DOHH2 (cell line): ENCODE data around the gene NBEAL2.

Experiments used
- H3F3A ChIP-seq: fragments of 200-600 bp; sonication (generic), shearing (Covaris generic); 2 replicates; pipeline ENCODE4 v1.6.0; 2016; ENCODE audit warnings: antibody characterized with exemption, mild to moderate bottlenecking; ENCODE audit not compliant: control insufficient read depth, insufficient read depth
- H3K27ac ChIP-seq: fragments of 200-600 bp; sonication (generic); 2 replicates; pipeline ENCODE4 v1.5.1; 2014; ENCODE audit warnings: low read depth, mild to moderate bottlenecking, low read length, moderate library complexity
- H3K27me3 ChIP-seq: fragments of 200-600 bp; sonication (generic); 2 replicates; pipeline ENCODE4 v1.6.1; 2014; ENCODE audit warnings: mild to moderate bottlenecking, low read length, mixed read lengths; ENCODE audit not compliant: control insufficient read depth
- H3K36me3 ChIP-seq: fragments of 200-600 bp; sonication (generic); 2 replicates; pipeline ENCODE4 v1.6.1; 2014; ENCODE audit warnings: mild to moderate bottlenecking, low read length, moderate library complexity, mixed read lengths; ENCODE audit not compliant: control insufficient read depth
- H3K4me1 ChIP-seq: fragments of 200-600 bp; sonication (generic); 2 replicates; pipeline ENCODE4 v1.6.1; 2014; ENCODE audit warnings: mild to moderate bottlenecking, low read length, mixed read lengths; ENCODE audit not compliant: control insufficient read depth
- H3K4me2 ChIP-seq: fragments of 200-600 bp; sonication (generic); 2 replicates; pipeline ENCODE4 v1.6.0; 2014; ENCODE audit warnings: mild to moderate bottlenecking, low read length, moderate library complexity
- H3K4me3 ChIP-seq: fragments of 200-600 bp; sonication (generic); 2 replicates; pipeline ENCODE4 v1.5.1; 2014; ENCODE audit warnings: mild to moderate bottlenecking, low read length, mixed read lengths
- H3K79me2 ChIP-seq: fragments of 200-600 bp; sonication (generic); 2 replicates; pipeline ENCODE4 v1.6.1; 2014; ENCODE audit warnings: mild to moderate bottlenecking, low read length, mixed read lengths; ENCODE audit not compliant: control insufficient read depth
- H3K9me2 ChIP-seq: fragments of 200-600 bp; sonication (generic); replicated peaks from 2 replicates; pipeline ENCODE4 v1.6.1; 2014; ENCODE audit warnings: mild to moderate bottlenecking, low read length, mixed read lengths; ENCODE audit not compliant: control insufficient read depth
- H3K9me3 ChIP-seq: fragments of 200-600 bp; sonication (generic); 2 replicates; pipeline ENCODE4 v1.6.1; 2014; ENCODE audit warnings: antibody characterized with exemption, low read length, mixed read lengths; ENCODE audit not compliant: control insufficient read depth, insufficient read depth
- H4K20me1 ChIP-seq: fragments of 200-600 bp; sonication (generic); 2 replicates; pipeline ENCODE4 v1.6.0; 2014; ENCODE audit warnings: low read depth, mild to moderate bottlenecking, antibody characterized with exemption, low read length, moderate library complexity; ENCODE audit not compliant: control insufficient read depth, insufficient read depth
- EZH2phosphoT487 ChIP-seq: fragments of 200-600 bp; sonication (generic); IDR thresholded peaks from 2 replicates; pipeline ENCODE4 v1.6.1; 2017; ENCODE audit warnings: borderline replicate concordance, mild to moderate bottlenecking, antibody characterized with exemption, low read length, moderate library complexity, mixed read lengths
- TF ChIP-seq, protein P1 (sequence below): fragments of 200-600 bp; sonication (generic); IDR thresholded peaks from one replicate; pipeline ENCODE4 v1.5.1; 2014; ENCODE audit warnings: antibody characterized with exemption, mild to moderate bottlenecking, low read depth, low read length; ENCODE audit not compliant: poor library complexity, severe bottlenecking

Gene NBEAL2

GRCh38 chr3:47008851-47009224 lies 29.4 kb downstream of the NBEAL2 start:
- Histone ChIP-seq H3K27me3 (no peaks in the 10 kb centered on the region), H4K20me1 (no peaks in the 10 kb centered on the region), H3F3A (peaks cover 6% of the 10 kb centered on the region), H3K4me1 (peaks cover 19% of the 10 kb centered on the region), H3K36me3 (peaks cover 23% of the 10 kb centered on the region), H3K4me3 (peak overlapping the region; percentile 80), H3K4me2 (peak overlapping the region; percentile 96), H3K9me2 (no peaks in the 10 kb centered on the region), H3K79me2 (no peaks in the 10 kb centered on the region), H3K9me3 (no peaks in the 10 kb centered on the region), H3K27ac (no peak overlapping the region)
- TF ChIP-seq, protein P1, sequence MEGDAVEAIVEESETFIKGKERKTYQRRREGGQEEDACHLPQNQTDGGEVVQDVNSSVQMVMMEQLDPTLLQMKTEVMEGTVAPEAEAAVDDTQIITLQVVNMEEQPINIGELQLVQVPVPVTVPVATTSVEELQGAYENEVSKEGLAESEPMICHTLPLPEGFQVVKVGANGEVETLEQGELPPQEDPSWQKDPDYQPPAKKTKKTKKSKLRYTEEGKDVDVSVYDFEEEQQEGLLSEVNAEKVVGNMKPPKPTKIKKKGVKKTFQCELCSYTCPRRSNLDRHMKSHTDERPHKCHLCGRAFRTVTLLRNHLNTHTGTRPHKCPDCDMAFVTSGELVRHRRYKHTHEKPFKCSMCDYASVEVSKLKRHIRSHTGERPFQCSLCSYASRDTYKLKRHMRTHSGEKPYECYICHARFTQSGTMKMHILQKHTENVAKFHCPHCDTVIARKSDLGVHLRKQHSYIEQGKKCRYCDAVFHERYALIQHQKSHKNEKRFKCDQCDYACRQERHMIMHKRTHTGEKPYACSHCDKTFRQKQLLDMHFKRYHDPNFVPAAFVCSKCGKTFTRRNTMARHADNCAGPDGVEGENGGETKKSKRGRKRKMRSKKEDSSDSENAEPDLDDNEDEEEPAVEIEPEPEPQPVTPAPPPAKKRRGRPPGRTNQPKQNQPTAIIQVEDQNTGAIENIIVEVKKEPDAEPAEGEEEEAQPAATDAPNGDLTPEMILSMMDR = no peak
- no peak for TF ChIP-seq EZH2phosphoT487

DNA sequence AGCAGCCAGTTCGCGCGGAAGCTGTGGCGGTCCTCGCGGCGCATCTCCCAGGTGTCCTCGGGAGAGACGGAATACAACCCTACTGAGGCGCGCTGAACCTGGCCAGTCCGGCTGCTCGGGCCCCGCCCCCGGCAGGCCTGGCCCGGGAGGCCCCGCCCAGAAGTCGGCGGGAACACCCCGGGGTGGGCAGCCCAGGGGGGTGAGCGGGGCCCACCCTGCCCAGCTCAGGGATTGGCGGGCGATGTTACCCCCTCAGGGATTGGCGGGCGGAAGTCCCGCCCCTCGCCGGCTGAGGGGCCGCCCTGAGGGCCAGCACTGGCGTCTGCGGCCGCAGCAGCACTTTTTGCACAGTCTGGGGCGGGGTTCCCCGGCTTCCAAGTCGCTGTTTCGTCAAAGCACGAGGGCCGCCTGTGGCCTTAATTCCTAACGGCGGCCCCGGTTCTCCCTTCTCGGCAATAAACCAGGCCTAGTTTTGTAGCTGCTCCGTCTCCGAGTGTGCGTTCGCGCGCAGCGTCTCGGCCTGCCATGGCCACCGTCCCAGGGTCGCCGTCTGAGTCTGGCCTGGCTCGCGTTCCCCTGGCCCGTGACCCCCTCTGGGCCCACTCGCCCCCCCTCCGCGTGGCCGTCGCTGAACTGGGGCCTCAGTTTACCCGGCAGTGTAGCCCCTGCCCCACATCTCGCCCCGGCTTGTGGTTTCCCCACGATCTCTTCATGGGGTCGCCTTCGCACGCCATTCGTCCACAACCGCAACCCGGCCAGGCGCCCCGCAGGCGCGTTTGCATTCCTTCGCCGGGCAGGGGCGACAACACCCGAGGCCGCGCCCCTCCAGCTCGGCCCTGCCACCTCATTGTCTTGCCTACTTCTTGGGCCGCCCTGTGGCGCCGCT lies 30.0 kb downstream of the NBEAL2 start:
- peaks cover 23% of the 10 kb centered on the region for H3K36me3 ChIP-seq
- H3K79me2 ChIP-seq = no peaks in the 10 kb centered on the region
- H3K27me3 ChIP-seq = no peaks in the 10 kb centered on the region
- H3K9me3 ChIP-seq = no peaks in the 10 kb centered on the region
- H3F3A ChIP-seq = peaks cover 6% of the 10 kb centered on the region
- peak overlapping the region; percentile 36 for H3K27ac ChIP-seq
- H3K4me1 ChIP-seq = peaks cover 19% of the 10 kb centered on the region
- no peaks in the 10 kb centered on the region for H3K9me2 ChIP-seq
- no peaks in the 10 kb centered on the region for H4K20me1 ChIP-seq
- peak overlapping the region; percentile 96 for H3K4me2 ChIP-seq
- peak overlapping the region; percentile 80 for H3K4me3 ChIP-seq
- TF ChIP-seq, protein P1 = peak; percentile 21
- no peak for TF ChIP-seq EZH2phosphoT487

- H3K9me2 ChIP-seq = no peaks in the 10 kb centered on the region
- peak overlapping the region; percentile 96 for H3K4me2 ChIP-seq
- H3K4me3 ChIP-seq = peak overlapping the region; percentile 80
- H4K20me1 ChIP-seq = no peaks in the 10 kb centered on the region
- H3K9me3 ChIP-seq = no peaks in the 10 kb centered on the region
- peaks cover 25% of the 10 kb centered on the region for H3K36me3 ChIP-seq
- H3K79me2 ChIP-seq = no peaks in the 10 kb centered on the region
- no peak for TF ChIP-seq EZH2phosphoT487
- TF ChIP-seq, protein P1 = peak; percentile 6
- peaks cover 6% of the 10 kb centered on the region for H3F3A ChIP-seq
- no peaks in the 10 kb centered on the region for H3K27me3 ChIP-seq
- no peak overlapping the region for H3K27ac ChIP-seq
- H3K4me1 ChIP-seq = peaks cover 19% of the 10 kb centered on the region
Measured at GRCh38 chr3:47010111-47010712, 30.7 kb downstream of the NBEAL2 start.
